G401 (cell line): ENCODE measurements around the gene MIS12. TPM values are rescaled to one million over a fixed set of nuclear protein-coding genes. Genes with fewer than 3 reads are reported as not detected.

Experiments used
- DNase-seq: peaks from one replicate; pipeline ENCODE4 v3.0.0-alpha.2; 2015; ENCODE audit warnings: low spot score
- in situ Hi-C: cut with HindIII; loops from 2 replicates; pipeline ENCODE4 v1.10.0; 2016; ENCODE audit warnings: low sequenced_read_pairs, mixed read lengths
- total RNA-seq: library from RNA; depleted of rRNA; stranded (reverse); fragments of >200 nt; shearing (Covaris generic); gene quantifications from 2 replicates; pipeline ENCODE4 v1.2.3, GENCODE V29; 2014; rRNA removed

MIS12 gene
- total RNA-seq, 1 experiment from 2014 or later: 18.4 TPM

DNA sequence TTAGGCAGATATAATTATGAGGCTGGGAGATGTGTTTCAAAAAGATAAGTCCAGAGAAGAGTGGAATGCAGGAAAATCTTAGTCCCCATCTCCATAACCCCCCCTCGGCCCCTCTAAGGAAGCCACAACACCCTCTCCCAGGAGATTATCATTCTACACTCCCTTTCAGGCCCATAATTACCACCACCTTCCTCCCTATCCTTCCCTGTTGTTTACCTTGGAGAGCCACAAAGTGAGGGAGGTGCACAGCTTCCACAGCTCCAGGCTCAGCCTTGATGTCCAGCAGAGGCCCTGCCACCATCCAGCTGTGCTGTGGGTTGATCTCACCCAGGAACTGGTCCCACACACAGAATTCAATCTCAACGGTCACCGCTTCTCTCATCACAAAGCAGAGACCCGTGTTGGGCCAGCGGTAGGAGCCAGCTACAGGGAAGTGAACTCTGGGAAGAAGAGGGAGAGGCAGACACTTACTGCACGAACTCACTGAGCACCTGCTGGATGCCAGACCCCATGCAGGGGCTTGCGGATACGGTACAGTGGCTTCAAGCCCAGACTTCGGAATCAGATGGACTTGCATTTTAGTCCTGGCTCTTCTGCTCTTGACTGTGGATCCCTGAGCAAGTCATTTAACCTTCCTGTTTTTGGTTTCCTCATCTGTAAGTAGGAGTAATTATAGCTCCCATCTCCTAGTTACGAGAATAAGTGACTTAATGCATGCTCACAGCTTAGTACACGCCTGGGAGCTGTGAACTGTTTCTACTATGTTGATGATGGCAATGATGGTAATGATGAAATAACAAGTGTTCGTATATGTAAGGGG is 44.1 kb downstream of the MIS12 start:
- no peak for DNase-seq
- in situ Hi-C loops: no loop called here

- in situ Hi-C loops: no loop called here
- DNase-seq: no peak
Measured at GRCh38 chr17:5531085-5531418, 44.7 kb downstream of the MIS12 start.

- DNase-seq: no peak
- in situ Hi-C loops: no loop called here
Measured at GRCh38 chr17:5532581-5532980, 46.2 kb downstream of the MIS12 start.

- in situ Hi-C loops: no loop called here
- DNase-seq: no peak
Measured at GRCh38 chr17:5533486-5534315, 47.3 kb downstream of the MIS12 start.

GRCh38 chr17:5535436-5535835 is 49.1 kb downstream of the MIS12 start:
- in situ Hi-C loops: no loop called here

DNA sequence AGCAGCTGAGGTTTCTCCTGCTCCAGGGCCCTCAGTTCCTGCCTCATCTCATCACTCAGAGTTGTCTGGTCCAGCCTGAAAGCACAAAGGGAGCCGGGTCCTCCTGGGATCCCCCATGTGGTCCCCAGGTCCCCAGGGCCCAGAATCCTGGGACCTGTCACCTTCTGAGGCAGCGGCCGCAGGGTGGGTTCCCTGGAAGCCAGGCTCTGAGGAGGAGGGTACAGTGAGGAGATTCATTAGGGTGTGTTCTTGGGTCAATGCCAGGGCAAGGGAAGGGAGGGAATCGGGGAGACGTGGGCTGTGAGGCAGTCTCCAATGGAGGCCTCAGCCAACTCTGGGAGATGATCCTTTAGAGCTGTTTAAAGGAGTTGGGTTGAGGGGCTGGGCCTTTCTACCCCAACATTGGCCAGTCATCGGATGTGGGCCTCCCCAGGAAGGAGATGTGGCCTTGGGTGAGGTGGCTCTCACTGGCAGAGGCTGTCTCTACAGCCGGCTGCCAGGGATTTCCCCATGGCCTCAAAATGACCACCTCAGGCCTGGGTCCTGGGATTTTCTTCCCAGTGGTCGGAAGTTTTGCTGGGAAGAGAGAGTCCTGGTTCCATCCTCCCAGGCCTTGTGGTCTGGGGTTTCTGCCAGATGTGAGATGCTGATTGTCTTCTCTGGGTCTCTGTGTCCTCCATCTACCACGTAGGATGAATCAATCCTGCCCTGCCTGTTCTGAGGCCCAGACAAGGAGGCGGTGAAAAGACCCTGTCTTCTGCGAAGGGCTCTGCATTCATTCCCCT is 50.7 kb downstream of the MIS12 start:
- no peak for DNase-seq

More at GRCh38 chr17:5535436-5535835, 49.1 kb downstream of the MIS12 start:
- DNase-seq: no peak

DNA sequence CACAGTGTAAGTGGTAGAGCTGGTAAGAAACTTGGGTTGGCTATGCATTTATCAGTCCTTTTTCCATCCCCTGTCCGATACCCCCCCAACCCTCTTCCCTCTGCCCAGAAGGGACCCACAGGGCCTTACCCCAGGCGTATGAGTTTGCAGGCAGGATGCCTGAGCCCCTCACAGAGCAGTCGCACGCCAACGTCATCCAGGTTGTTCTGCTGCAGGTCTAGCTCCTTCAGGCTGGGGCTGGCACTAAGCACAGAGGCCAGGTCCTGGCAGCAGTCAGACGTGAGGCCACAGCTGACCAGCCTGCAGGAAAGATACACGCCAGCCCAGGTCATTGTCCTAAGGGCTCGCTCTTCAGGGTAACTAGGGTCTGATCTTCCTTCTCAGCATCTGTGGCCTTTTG is 52.9 kb downstream of the MIS12 start:
- in situ Hi-C loops: no loop called here
- no peak for DNase-seq

More for the DNA sequence above, 50.7 kb downstream of the MIS12 start:
- in situ Hi-C loops: no loop called here

GRCh38 chr17:5540321-5540720 is 54.0 kb downstream of the MIS12 start:
- no peak for DNase-seq
- in situ Hi-C loops: no loop called here

Other genes with a start within 250 kb of the MIS12 start
- 54.0 and 63.0 TPM in 2 replicates for gene RABEP1, start 204.3 kb upstream of the MIS12 start, total RNA-seq
- 142 and 178 TPM in 2 replicates for gene NUP88, start 66.9 kb upstream of the MIS12 start, total RNA-seq
- gene RPAIN, start 66.4 kb upstream of the MIS12 start, total RNA-seq: 61.3 and 65.8 TPM in 2 replicates
- gene C1QBP, start 47.4 kb upstream of the MIS12 start, total RNA-seq: 733 and 786 TPM in 2 replicates
- 13.4 and 24.7 TPM in 2 replicates for gene DHX33, start 17.6 kb upstream of the MIS12 start, total RNA-seq
- gene DERL2, start 388 bp upstream of the MIS12 start, total RNA-seq: 21.5 and 22.7 TPM in 2 replicates
- 20.4 and 41.2 TPM in 2 replicates for gene NLRP1, start 97.9 kb downstream of the MIS12 start, total RNA-seq